Loucy (cell line): Measurements from ENCODE around the gene HCN2.

Experiments
- CTCF ChIP-seq: fragments of 200-600 bp; sonication (generic); conservative IDR thresholded peaks from 2 replicates; pipeline ENCODE4 v1.5.1; 2014; ENCODE audit warnings: mild to moderate bottlenecking, antibody characterized with exemption, low read length
- EZH2phosphoT487 ChIP-seq: fragments of 200-600 bp; IDR thresholded peaks from 2 replicates; pipeline ENCODE4 v1.6.1; 2018; ENCODE audit warnings: antibody characterized with exemption, mild to moderate bottlenecking, moderate library complexity, borderline replicate concordance

GRCh38 chr19:547117-547516, 42.6 kb upstream of the HCN2 start:
- TF ChIP-seq EZH2phosphoT487 (no peak), CTCF (no peak)
